GM19239 (cell line): Measurements from ENCODE around the gene RAB11FIP2.

Experiments used
- DNase-seq: peaks from one replicate; pipeline ENCODE4 v3.0.0; 2011; ENCODE audit warnings: low spot score; ENCODE audit not compliant: insufficient read length
- FAIRE-seq: peaks from 2 replicates; lab custom pipeline; 2011; peaks lifted over from hg19 to GRCh38; lab: Jason Lieb, UNC

The RAB11FIP2 gene

DNA sequence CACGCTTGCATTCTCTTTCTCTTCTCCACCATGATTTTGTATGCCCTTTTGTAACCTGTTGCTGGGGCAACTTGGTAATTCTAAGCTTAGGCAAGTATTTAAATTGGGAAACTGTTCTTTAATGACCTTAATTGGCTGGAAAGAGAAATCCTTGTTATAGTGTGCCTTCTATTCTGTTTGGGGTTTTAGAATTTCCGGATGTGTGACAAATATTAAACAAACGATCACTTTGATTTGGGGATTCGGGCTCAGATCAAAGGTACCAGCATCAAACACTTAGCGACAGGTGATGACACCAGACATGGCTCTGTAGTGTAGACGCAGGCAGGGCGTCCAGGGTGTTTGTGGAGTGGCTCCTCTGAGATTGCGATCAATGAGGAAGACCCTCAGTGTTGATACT is 55.0 kb downstream of the RAB11FIP2 start:
- FAIRE-seq: no peak
- DNase-seq: no peak

DNA sequence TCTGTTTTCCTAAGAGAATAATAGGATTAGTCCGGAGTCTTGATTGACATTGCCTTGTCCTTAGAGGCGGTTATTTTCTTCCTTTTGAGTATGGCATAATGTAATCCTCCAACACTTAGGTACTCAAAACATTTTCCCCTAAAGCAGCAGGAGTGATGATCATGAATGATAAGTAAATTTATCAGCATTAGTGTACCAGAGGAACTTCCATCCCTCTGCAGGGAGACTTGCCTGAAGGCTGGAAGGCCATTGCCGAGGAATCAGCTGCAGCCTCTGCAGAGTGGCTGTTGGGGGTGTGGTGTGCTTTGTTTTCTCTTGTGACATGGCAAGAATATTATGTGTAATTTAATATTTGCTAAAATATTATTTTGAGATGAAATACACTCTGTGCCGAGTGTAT is 56.8 kb downstream of the RAB11FIP2 start:
- no peak for DNase-seq
- no peak for FAIRE-seq

DNA sequence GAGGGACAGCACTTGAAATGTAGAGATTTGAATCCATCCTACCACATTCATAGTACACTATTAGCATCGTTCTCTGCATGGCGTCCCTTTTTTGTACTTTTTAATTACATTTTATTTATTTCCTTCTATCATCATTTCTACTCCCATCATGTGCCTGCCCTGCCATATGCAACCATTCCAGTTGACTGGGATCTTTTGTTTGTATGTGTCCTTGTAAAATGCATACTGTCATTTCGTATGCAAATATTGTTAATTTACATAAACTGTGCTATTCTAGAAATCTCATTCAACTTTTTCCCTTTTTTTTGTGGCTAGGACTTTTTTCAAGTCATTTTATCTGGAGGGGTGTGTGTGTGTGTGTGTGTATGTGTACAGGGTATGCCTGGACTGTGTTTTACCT is 57.9 kb downstream of the RAB11FIP2 start:
- no peak for FAIRE-seq

DNA sequence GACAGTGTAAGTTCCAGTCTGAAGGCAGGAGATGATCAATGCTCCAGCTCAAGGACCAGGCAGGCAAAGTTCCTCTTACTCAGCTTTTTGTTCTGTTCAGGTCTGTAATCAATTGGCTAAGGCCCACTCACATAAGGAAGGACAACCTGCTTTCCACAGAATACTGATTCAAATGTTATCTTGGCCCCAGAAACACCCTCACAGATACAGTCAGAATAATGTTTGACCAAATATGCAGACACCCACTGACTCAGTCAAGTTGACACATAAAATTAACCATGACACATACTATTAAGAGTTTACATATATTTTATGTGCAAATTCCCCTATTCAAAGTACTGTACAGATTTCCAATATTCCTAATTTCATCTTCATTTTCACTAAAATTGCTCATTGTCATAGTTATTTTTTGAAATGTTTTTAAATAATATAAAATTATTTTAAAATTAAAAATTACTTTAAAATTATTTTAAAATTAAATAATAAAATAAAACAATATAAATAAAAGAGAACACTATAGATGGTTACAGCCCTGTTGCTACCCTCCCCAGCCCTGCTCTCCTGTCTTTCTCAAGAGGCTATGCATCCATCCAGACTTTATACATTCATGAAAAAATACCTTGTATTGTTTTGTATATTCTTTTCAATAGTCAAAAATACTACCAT is 59.4 kb downstream of the RAB11FIP2 start:
- DNase-seq (no peak), FAIRE-seq (no peak)

More for the DNA sequence above, 57.9 kb downstream of the RAB11FIP2 start:
- no peak for DNase-seq

GRCh38 chr10:117983961-117984360 is 62.8 kb downstream of the RAB11FIP2 start:
- FAIRE-seq (no peak), DNase-seq (no peak)

DNA sequence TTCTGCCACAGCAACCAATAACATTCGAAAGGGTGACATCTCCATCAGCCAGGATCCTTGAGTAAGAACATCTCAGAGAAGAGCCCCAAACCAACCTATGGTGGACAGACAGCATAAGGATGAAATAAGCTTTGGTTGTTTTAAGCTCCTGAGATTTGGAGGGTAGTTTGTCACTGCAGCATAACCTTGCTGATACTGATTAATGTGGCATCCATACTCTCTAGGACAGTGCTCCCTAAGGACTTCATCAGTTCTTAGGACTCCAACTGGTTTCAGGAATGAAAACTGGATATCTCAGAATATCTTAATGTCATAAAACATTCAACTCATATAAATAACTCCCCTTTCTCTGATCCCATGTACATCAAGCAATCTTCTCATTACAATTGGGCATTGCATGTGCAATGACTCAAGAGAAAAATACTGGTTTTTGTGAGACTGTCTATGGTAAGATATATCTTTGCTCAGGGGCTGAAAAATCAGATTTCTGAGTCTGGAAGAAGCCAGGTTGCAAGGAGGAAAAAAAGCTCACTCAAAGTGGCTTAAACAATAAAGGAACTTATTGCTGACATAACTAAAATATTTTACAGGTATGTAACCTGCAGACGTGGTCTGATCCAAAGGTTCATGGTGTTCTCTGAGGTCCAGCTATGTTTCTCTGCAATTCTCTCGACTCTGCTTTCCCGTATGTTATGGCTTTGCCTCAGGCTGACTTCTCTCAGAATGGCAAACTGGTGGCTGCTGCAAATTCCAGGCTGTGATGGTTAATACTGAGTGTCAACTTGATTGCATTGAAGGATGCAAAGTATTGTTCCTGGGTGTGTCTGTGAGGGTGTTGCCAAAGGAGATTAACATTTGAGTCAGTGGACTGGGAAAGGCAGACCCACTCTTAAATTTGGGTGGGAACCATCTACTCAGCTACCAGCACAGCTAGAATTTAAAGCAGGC is 65.7 kb downstream of the RAB11FIP2 start:
- DNase-seq: no peak
- no peak for FAIRE-seq

- FAIRE-seq: no peak
- no peak for DNase-seq
Measured at GRCh38 chr10:117980216-117980615, 66.5 kb downstream of the RAB11FIP2 start.

DNA sequence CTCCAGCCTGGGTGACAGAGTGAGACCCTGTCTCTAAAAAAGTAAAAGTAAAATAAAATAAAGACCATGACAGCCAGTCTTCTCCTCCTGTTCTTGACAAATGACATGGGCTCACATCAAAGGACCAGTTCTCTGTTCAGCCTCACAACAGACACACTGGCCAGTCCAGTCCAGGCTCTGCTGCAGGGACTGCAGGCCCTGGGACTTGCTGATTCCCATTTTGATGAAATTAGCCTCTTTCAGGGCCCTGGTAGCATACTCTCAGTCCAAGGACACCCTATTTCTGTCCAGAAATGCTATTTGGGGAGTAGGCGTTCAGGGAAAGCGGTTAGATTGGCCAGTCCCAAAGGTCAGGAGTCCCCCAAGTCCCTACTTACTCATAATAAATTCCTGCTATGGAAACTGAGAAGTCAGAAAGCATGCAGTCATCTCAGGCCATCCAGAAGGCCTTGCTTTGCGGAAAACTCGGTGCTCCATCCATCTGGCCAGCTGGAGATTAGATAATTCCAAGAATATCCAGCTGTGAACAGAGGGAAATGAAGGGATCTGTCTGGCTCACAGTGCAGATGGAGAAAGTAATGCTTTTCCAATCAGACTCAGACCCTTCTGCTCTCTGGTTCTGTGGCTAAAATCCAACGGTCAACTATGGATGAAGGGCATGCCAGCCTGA is 74.4 kb downstream of the RAB11FIP2 start:
- DNase-seq: no peak
- no peak for FAIRE-seq

DNA sequence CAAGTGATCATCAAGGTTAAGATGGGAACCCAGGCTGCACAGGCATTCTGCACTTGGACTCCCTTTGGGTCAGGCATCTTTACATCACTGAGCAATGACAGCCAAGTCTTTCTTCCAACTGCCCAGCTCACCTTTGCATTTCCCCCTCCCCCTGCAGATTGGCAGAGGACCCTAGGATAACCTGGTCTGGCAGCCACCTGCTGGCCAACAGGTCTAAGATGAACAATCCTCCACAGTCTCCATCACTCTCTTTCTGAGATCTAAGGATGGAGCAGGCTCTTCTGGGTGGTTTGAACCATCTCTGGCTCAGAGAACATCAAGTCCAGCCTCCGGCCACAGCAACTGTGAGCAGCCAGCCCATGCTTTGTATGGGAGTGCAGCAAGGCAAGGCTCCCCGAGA is 75.8 kb downstream of the RAB11FIP2 start:
- FAIRE-seq: no peak
- DNase-seq: no peak

DNA sequence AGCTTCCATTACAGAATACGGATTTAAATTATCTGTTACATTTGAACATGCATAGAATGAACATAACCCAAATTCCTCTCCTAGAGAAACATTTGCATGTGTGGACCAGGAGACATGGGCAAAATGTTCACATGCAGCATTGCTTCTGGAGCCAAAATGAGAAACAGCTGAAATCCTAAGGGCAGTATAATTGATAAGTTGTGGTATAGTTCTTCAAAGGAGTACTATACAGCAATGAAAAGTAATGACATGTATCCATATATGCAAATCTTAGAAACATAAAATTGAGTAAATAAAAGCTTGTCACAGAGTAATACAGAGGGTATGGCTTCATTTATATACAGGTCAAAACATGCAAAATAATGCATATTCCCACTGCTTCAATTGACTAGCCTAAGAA is 77.1 kb downstream of the RAB11FIP2 start:
- DNase-seq (no peak), FAIRE-seq (no peak)

DNA sequence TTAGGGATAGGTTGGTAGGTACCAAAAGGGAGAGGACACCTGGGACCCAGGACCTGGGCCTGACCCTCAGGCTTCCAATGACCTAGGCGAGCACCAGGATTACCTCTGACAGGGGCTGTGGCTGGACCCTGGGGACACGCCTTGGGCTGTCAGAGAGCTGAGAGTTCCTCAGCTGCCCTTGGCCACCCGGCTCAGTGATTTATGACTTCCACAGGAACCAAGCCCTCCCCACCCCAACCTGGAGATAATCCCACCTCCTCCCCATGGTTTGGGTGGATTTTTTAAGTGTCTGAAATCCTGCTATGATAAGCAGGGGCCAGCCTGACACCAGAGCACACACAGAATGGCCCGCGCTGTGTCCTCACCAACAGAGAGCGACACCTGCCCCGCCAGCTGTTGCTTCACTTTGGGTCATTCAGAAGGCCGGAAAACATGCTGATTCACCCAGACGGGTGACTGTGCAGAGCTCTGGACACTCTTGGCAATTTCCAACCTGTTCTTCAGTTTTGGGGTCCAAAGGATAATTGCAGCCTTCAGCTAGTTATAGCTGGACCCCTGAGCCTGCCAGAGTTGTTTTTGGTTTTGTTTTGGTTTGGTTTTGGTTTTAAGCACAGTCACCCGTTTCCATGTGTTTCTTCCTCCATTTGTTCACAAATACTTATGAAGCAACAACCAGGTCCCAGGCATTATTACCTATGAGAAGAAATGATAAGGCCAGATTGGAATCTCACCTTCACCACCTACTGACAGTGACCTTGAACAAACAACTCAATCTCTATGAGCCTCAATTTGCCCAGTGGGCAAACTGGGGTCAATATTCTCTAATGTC is 78.2 kb downstream of the RAB11FIP2 start:
- DNase-seq (no peak), FAIRE-seq (no peak)

GRCh38 chr10:117967149-117967650 is 79.5 kb downstream of the RAB11FIP2 start:
- no peak for DNase-seq
- FAIRE-seq: no peak

GRCh38 chr10:117965984-117966383 is 80.8 kb downstream of the RAB11FIP2 start:
- no peak for FAIRE-seq
- no peak for DNase-seq

DNA sequence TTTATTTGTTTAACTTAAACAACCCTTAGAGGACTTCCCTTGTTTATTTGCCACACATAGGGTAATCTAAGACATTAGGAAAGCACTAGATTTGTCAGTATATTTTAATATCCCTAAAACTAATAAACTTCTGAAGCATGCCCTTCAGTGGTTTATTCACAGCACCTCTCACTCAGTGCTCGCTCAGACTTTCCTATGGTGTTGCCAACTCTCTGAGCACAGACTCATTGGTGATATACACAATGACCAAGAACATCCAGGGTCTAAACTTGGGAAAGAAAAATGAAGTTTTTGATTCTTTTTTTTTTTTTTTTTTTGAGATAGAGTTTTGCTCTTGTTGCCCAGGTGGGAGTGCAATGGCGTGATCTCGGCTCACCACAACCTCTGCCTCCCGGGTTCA is 82.2 kb downstream of the RAB11FIP2 start:
- FAIRE-seq (no peak), DNase-seq (no peak)

DNA sequence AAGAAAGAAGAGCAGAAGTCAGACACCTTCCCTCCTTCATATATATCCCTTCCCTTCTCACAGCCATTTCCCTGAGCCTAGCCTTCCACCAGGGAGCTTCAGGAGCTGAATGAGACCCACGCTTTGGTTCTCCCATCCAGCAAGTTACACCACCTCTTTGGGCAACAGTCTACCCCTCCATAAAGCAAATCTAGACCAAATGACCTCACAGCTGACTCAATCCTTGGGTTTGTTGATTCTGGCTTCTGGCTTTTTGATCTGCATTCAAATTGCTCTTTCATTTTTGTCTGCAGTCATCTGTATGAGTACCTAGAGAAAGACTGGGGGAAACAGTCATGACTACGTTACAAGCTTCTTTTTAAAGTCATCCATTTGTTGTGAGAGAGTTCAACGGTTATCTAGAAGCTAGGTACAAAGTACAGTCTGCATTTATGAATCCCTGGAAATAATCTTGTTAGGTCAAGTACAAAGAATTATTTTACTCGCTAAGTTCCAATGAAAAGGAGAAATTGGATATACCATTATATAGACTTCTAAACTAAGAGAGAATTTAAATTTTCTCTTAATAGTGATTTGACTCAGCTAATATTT is 86.3 kb downstream of the RAB11FIP2 start:
- DNase-seq (no peak), FAIRE-seq (no peak)

DNA sequence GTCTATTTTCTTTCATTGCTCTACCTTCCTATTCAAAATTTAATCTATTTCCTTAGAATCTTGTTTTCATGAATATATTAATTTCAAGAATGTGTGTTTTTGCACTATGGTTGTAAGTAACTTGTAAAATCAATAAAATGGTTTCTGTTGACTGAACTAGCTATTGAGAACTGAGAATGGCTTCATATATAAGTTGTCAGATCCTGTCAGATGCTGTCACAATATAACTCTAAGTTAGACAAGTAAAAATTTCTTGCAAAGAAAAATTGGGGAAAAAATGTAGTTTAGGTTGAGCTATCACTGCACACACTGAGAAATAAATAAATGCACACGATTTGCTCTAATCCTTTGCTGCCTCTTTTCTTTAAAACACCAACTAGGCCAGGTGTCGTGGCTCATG is 89.8 kb downstream of the RAB11FIP2 start:
- DNase-seq (no peak), FAIRE-seq (no peak)

GRCh38 chr10:117955176-117955575 is 91.6 kb downstream of the RAB11FIP2 start:
- FAIRE-seq: no peak

More at GRCh38 chr10:117955176-117955575, 91.6 kb downstream of the RAB11FIP2 start:
- no peak for DNase-seq
